GM23248 (cell line): ENCODE data around the gene PCCA. TPM values are rescaled to one million over a fixed set of nuclear protein-coding genes. Genes with fewer than 3 reads are reported as not detected.
"Not testable (repeated sequence)": the region's sequence is repeated elsewhere in the genome, so short reads cannot be mapped to it uniquely, and the experiment has no call there.

Experiments used
- DNase-seq: peaks from one replicate; pipeline ENCODE4 v3.0.0-alpha.2; 2015
- H2AFZ ChIP-seq: fragments of 200-600 bp; sonication (generic); 2 replicates; pipeline ENCODE4 v1.6.1; 2016; ENCODE audit warnings: antibody characterized with exemption
- H3F3A ChIP-seq: fragments of 200-600 bp; sonication (generic); 2 replicates; pipeline ENCODE4 v1.6.1; 2016; ENCODE audit warnings: mild to moderate bottlenecking, antibody characterized with exemption, mixed run types; ENCODE audit not compliant: insufficient read depth
- H3K27ac ChIP-seq: fragments of 200-600 bp; sonication (generic); 2 replicates; pipeline ENCODE4 v1.5.1; 2016; ENCODE audit warnings: mild to moderate bottlenecking
- H3K27me3 ChIP-seq: fragments of 200-600 bp; sonication (generic); replicated peaks from 2 replicates; pipeline ENCODE4 v1.6.1; 2016; ENCODE audit warnings: mild to moderate bottlenecking; ENCODE audit not compliant: insufficient read depth
- H3K36me3 ChIP-seq: fragments of 200-600 bp; sonication (generic); 2 replicates; pipeline ENCODE4 v1.6.1; 2016; ENCODE audit warnings: low read depth, mild to moderate bottlenecking
- H3K4me1 ChIP-seq: fragments of 200-600 bp; sonication (generic); 2 replicates; pipeline ENCODE4 v1.6.1; 2016; ENCODE audit warnings: mild to moderate bottlenecking; ENCODE audit not compliant: insufficient read depth
- H3K4me2 ChIP-seq: fragments of 200-600 bp; sonication (generic); one replicate; pipeline ENCODE4 v1.6.1; 2016; ENCODE audit warnings: mild to moderate bottlenecking; ENCODE audit not compliant: unreplicated experiment
- H3K4me3 ChIP-seq: fragments of 200-600 bp; sonication (generic); 2 replicates; pipeline ENCODE4 v1.5.1; 2016; ENCODE audit warnings: mild to moderate bottlenecking
- H3K79me2 ChIP-seq: fragments of 200-600 bp; sonication (generic); 2 replicates; pipeline ENCODE4 v1.6.1; 2016; ENCODE audit warnings: mild to moderate bottlenecking; ENCODE audit not compliant: insufficient read depth
- H3K9ac ChIP-seq: fragments of 200-600 bp; sonication (generic); 2 replicates; pipeline ENCODE4 v1.6.1; 2016; ENCODE audit warnings: mild to moderate bottlenecking
- H3K9me2 ChIP-seq: fragments of 200-600 bp; sonication (generic); 2 replicates; pipeline ENCODE4 v1.6.1; 2016; ENCODE audit warnings: mixed run types, mild to moderate bottlenecking, moderate library complexity; ENCODE audit not compliant: insufficient read depth
- H3K9me3 ChIP-seq: fragments of 200-600 bp; sonication (generic); one replicate; pipeline ENCODE4 v1.6.1; 2017; ENCODE audit warnings: low read depth
- H4K20me1 ChIP-seq: fragments of 200-600 bp; sonication (generic); 2 replicates; pipeline ENCODE4 v1.6.0; 2016; ENCODE audit not compliant: insufficient read depth
- EZH2 ChIP-seq: fragments of 200-600 bp; sonication (generic); IDR thresholded peaks from 2 replicates; pipeline ENCODE4 v1.6.1; 2018; ENCODE audit warnings: antibody characterized with exemption, mild to moderate bottlenecking; ENCODE audit not compliant: insufficient read depth, poor library complexity, severe bottlenecking
- EZH2phosphoT487 ChIP-seq: fragments of 200-600 bp; sonication (generic); IDR thresholded peaks from 2 replicates; pipeline ENCODE4 v1.6.1; 2018; ENCODE audit warnings: antibody characterized with exemption, moderate library complexity, mild to moderate bottlenecking, low read depth; ENCODE audit not compliant: insufficient read depth
- whole genome bisulfite sequencing, 2 experiments: methylation state at CpG; one replicate each; pipeline ENCODE4 v1.1.6; 2015 to 2017; ENCODE audit warnings: low lambda C conversion rate in 2 of 2, low coverage in 1 of 2; ENCODE audit errors: missing lambda C conversion rate in 2 of 2; 5-methylcytosine and 5-hydroxymethylcytosine counted together
- in situ Hi-C: fragments of 300-500 bp; cut with MboI; formaldehyde crosslinking; loops from 2 replicates; pipeline ENCODE4 v1.15.0; 2020
- polyA plus RNA-seq: library from polyadenylated mRNA; unstranded; fragments of >200 nt; fragmentation: Nextera tagmentation; extraction: Ambion mirVana; gene quantifications from 2 replicates; pipeline ENCODE4 v1.2.1, GENCODE V29; 2016
- total RNA-seq: library from RNA; depleted of rRNA; stranded (reverse); fragments of >200 nt; shearing (Covaris generic); gene quantifications from 2 replicates; pipeline ENCODE4 v1.2.3, GENCODE V29; 2014

The PCCA gene
- total and polyA plus RNA-seq, 2 experiments from 2014 or later, result 9.1 to 9.6 TPM

- Histone ChIP-seq H3K9me3 (no peaks in the 10 kb centered on the region), H3K27me3 (no peaks in the 10 kb centered on the region), H3F3A (no peaks in the 10 kb centered on the region), H3K36me3 (0 out of 2 replicates have a peak, but pooled peaks cover 9% of the 10 kb centered on the region), H3K27ac (no peak overlapping the region), H3K4me2 (no peak overlapping the region), H3K4me3 (no peak overlapping the region), H3K9ac (no peak overlapping the region), H3K4me1 (no peaks in the 10 kb centered on the region), H3K9me2 (no peaks in the 10 kb centered on the region), H2AFZ (no peak overlapping the region), H4K20me1 (no peaks in the 10 kb centered on the region), H3K79me2 (no peaks in the 10 kb centered on the region)
- in situ Hi-C loops, result no loop called here
- no peak for TF ChIP-seq EZH2phosphoT487
- no peak for TF ChIP-seq EZH2
- WGBS, 2 experiments, result 68 to 71% methylated on average over 5 of the region's 5 CpGs
- DNase-seq, result no peak
These were observed 217.6 kb downstream of the PCCA start for GRCh38 chr13:100306434-100306999.

- no peak for DNase-seq
- H3K4me3 ChIP-seq, result no peak overlapping the region
- H3K36me3 ChIP-seq, result 0 out of 2 replicates have a peak, but pooled peaks cover 9% of the 10 kb centered on the region
- no peaks in the 10 kb centered on the region for H3K79me2 ChIP-seq
- H3K9me3 ChIP-seq, result no peaks in the 10 kb centered on the region
- H3K9ac ChIP-seq, result no peak overlapping the region
- H3K27me3 ChIP-seq, result no peaks in the 10 kb centered on the region
- no peak for TF ChIP-seq EZH2
- TF ChIP-seq EZH2phosphoT487, result no peak
- no peaks in the 10 kb centered on the region for H3K9me2 ChIP-seq
- H3K27ac ChIP-seq, result no peak overlapping the region
- 95 to 99% methylated on average over 2 of the region's 2 CpGs for WGBS, 2 experiments
- H3K4me1 ChIP-seq, result no peaks in the 10 kb centered on the region
- no peaks in the 10 kb centered on the region for H4K20me1 ChIP-seq
- H3F3A ChIP-seq, result no peaks in the 10 kb centered on the region
- H3K4me2 ChIP-seq, result no peak overlapping the region
- in situ Hi-C loops, result no loop called here
- no peak overlapping the region for H2AFZ ChIP-seq
These were observed 225.4 kb downstream of the PCCA start for GRCh38 chr13:100314132-100314910.

- TF ChIP-seq EZH2 (no peak), EZH2phosphoT487 (no peak)
- Histone ChIP-seq H3K9me3 (no peaks in the 10 kb centered on the region), H3K79me2 (no peaks in the 10 kb centered on the region), H3K4me3 (no peak overlapping the region), H3K4me2 (no peak overlapping the region), H2AFZ (no peak overlapping the region), H4K20me1 (no peaks in the 10 kb centered on the region), H3K36me3 (0 out of 2 replicates have a peak, but pooled peaks cover 1% of the 10 kb centered on the region), H3K9me2 (no peaks in the 10 kb centered on the region), H3K4me1 (no peaks in the 10 kb centered on the region), H3F3A (no peaks in the 10 kb centered on the region), H3K9ac (no peak overlapping the region), H3K27ac (no peak overlapping the region), H3K27me3 (no peaks in the 10 kb centered on the region)
- WGBS, 2 experiments, result 31 to 34% methylated on average over 1 of the region's 1 CpG
- DNase-seq, result no peak
- in situ Hi-C loops, result no loop called here
These were observed 226.6 kb downstream of the PCCA start for GRCh38 chr13:100315522-100315921.

GRCh38 chr13:100318473-100318872, 229.6 kb downstream of the PCCA start:
- H3K9me2 ChIP-seq, H3K9ac ChIP-seq, H3K27me3 ChIP-seq, DNase-seq, in situ Hi-C loops, H2AFZ ChIP-seq, H3K27ac ChIP-seq, H3K4me1 ChIP-seq, H3K4me3 ChIP-seq, H3K79me2 ChIP-seq, H3K4me2 ChIP-seq, H3F3A ChIP-seq, H3K36me3 ChIP-seq, H4K20me1 ChIP-seq, H3K9me3 ChIP-seq: not testable (repeated sequence)
- 94 to 97% methylated on average over 3 of the region's 3 CpGs for WGBS, 2 experiments
